Sigmoid colon (tissue), 4 donors: Measurements from ENCODE around the gene SRGAP2B.
"Not testable (repeated sequence)": the region's sequence is repeated elsewhere in the genome, so short reads cannot be mapped to it uniquely, and the experiment has no call there.

ENCODE experiments used
- CTCF ChIP-seq, 4 experiments: fragments of 450-650 bp in 3 of 4; fragments of 200-600 bp in 1 of 4; IDR thresholded peaks; one replicate each; pipeline ENCODE4 v1.5.1; 2016 to 2019; ENCODE audit warnings: antibody characterized with exemption in 4 of 4, mild to moderate bottlenecking in 3 of 4, moderate library complexity in 2 of 4
- POLR2A ChIP-seq, 2 donors: fragments of 450-650 bp; IDR thresholded peaks; one replicate each; pipeline ENCODE4 v1.6.1; 2016; ENCODE audit warnings: antibody characterized with exemption in 2 of 2, mild to moderate bottlenecking in 2 of 2, moderate library complexity in 2 of 2
- POLR2AphosphoS5 ChIP-seq, 4 donors: sonication (generic); formaldehyde crosslinking; IDR thresholded peaks; one replicate each; pipeline ENCODE4 v1.6.1; 2017; ENCODE audit warnings: antibody characterized with exemption in 4 of 4

DNA sequence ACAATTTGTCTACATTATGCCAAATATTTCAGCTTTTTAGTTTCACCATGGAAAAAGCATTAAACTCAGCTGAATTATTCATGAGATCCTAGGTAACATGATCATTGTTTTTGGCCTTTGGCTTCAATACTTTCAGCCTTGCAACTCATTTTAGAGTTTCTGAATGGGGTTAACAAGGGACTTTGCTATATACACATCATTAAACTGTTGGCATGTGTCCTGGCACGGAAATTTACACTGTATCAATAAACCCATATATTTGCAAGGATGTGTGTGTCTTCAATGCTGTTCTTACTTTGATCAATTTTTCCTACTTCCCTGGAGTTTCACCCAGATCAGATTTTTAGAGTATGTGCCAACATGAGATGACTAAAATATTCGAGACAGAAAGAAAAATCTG lies 61.6 kb downstream of the SRGAP2B start:
- TF ChIP-seq POLR2A, CTCF, POLR2AphosphoS5 (IDR thresholded peaks at IDR 0.05): not testable (repeated sequence)
